GM12891 (cell line): ENCODE data around the gene SF3B3.

Source experiments
- PAX5 ChIP-seq: IDR thresholded peaks from 2 replicates; pipeline ENCODE4 v1.6.1; 2011; ENCODE audit warnings: low read length, moderate library complexity, mild to moderate bottlenecking; ENCODE audit not compliant: insufficient read depth, severe bottlenecking
- POLR2A ChIP-seq: IDR thresholded peaks from 2 replicates; pipeline ENCODE4 v1.6.1; 2011; ENCODE audit warnings: low read depth, low read length, control low read depth
- POLR2AphosphoS5 ChIP-seq: IDR thresholded peaks from 2 replicates; pipeline ENCODE4 v1.6.1; 2011; ENCODE audit warnings: low read depth, low read length, control low read depth
- TAF1 ChIP-seq: IDR thresholded peaks from 2 replicates; pipeline ENCODE4 v1.6.1; 2011; ENCODE audit warnings: low read depth, low read length, control low read depth

- TF ChIP-seq POLR2AphosphoS5, result no peak
- TF ChIP-seq POLR2A, result no peak
- TF ChIP-seq TAF1, result no peak
- TF ChIP-seq PAX5, result no peak
These were observed 63.1 kb downstream of the SF3B3 start for GRCh38 chr16:70586731-70587130.
